HG03571 (cell line): ENCODE results near the gene MAP7D1.

Source experiments
- ATAC-seq: cut with Tn5 transposase; IDR thresholded peaks from one replicate; pipeline ENCODE4 v1.9.1; 2021; ENCODE audit not compliant: unreplicated experiment

MAP7D1 gene

GRCh38 chr1:36155408-36156328 is at the start of gene MAP7D1:
Gene MAP7D1, plus strand, starts transcription at chr1:36156160. Its CDS starts 258 bp downstream, at chr1:36156418.
- ATAC-seq = no peak

GRCh38 chr1:36106269-36106668 is 49.7 kb upstream of the MAP7D1 start:
- ATAC-seq = no peak

GRCh38 chr1:36107394-36107793 is 48.6 kb upstream of the MAP7D1 start:
- no peak for ATAC-seq

- no peak for ATAC-seq
Observed at GRCh38 chr1:36108314-36108713, 47.6 kb upstream of the MAP7D1 start.

GRCh38 chr1:36109041-36109679 is 46.8 kb upstream of the MAP7D1 start:
- no peak for ATAC-seq

- no peak for ATAC-seq
Observed at GRCh38 chr1:36111151-36111550, 44.8 kb upstream of the MAP7D1 start.

- ATAC-seq = no peak
Observed at GRCh38 chr1:36112823-36113222, 43.1 kb upstream of the MAP7D1 start.

GRCh38 chr1:36114371-36114770 is 41.6 kb upstream of the MAP7D1 start:
- ATAC-seq = no peak

- ATAC-seq = no peak
Observed at GRCh38 chr1:36115200-36115669, 40.7 kb upstream of the MAP7D1 start.

- ATAC-seq = no peak
Observed at GRCh38 chr1:36115931-36116330, 40.0 kb upstream of the MAP7D1 start.

GRCh38 chr1:36116901-36117300 is 39.1 kb upstream of the MAP7D1 start:
- ATAC-seq = no peak

GRCh38 chr1:36118447-36119204 is 37.3 kb upstream of the MAP7D1 start:
- ATAC-seq = no peak

- no peak for ATAC-seq
Observed at GRCh38 chr1:36119456-36119855, 36.5 kb upstream of the MAP7D1 start.

GRCh38 chr1:36122062-36123030 is 33.6 kb upstream of the MAP7D1 start:
- no peak for ATAC-seq

GRCh38 chr1:36123356-36123755 is 32.6 kb upstream of the MAP7D1 start:
- ATAC-seq = no peak

GRCh38 chr1:36124404-36125128 is 31.4 kb upstream of the MAP7D1 start:
- no peak for ATAC-seq

GRCh38 chr1:36125129-36125991 is 30.6 kb upstream of the MAP7D1 start, which contains the start of gene COL8A2:
Gene COL8A2, minus strand, starts transcription at chr1:36125222. Its CDS starts 24,980 bp downstream, at chr1:36100242.
- ATAC-seq = no peak

- ATAC-seq = no peak
Observed at GRCh38 chr1:36126005-36126716, 29.8 kb upstream of the MAP7D1 start.
